22Rv1 (cell line): Measurements from ENCODE around the gene CACNA1C.

Source experiments
- ZFX ChIP-seq: fragments of 450-650 bp; IDR thresholded peaks from 2 replicates; pipeline ENCODE4 v1.6.1; 2017; ENCODE audit warnings: antibody characterized with exemption, borderline replicate concordance
- TF ChIP-seq, protein P1 (sequence below): fragments of 450-650 bp; IDR thresholded peaks from 2 replicates; pipeline ENCODE4 v1.5.1; 2017; ENCODE audit warnings: mild to moderate bottlenecking

DNA sequence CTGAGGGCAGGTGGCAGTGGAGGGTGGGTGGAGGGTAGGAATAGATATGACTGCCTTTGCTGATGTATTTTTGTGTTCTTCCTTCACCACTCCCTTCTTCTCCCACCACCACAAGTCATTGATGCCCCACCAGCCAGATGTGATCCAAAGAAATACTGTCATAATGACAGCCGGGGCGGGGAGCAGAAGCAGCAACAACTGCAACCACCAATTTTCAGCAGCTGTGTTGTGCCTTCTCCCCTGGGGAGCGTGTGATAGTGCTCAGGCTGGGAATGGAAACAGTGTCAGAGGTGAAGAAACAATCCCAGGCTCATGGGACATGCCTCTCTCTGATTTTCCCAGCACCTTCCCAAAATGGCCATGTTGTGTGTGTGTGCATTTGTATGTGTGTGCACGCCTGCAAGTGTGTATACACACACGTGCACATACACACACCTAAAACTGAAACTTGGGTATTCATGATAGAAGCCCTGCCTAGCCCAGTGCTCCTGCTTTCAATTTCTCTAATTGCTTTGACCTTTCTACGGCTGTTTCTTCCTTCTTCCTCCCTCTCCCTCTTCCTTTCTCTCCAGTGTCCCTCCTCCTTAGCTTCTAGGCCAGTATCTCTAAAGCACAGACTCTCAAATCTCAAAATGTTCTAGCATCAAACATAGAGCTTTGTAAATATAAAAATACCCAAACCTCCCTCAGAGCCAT, 442.8 kb downstream of the CACNA1C start:
- TF ChIP-seq, protein P1, sequence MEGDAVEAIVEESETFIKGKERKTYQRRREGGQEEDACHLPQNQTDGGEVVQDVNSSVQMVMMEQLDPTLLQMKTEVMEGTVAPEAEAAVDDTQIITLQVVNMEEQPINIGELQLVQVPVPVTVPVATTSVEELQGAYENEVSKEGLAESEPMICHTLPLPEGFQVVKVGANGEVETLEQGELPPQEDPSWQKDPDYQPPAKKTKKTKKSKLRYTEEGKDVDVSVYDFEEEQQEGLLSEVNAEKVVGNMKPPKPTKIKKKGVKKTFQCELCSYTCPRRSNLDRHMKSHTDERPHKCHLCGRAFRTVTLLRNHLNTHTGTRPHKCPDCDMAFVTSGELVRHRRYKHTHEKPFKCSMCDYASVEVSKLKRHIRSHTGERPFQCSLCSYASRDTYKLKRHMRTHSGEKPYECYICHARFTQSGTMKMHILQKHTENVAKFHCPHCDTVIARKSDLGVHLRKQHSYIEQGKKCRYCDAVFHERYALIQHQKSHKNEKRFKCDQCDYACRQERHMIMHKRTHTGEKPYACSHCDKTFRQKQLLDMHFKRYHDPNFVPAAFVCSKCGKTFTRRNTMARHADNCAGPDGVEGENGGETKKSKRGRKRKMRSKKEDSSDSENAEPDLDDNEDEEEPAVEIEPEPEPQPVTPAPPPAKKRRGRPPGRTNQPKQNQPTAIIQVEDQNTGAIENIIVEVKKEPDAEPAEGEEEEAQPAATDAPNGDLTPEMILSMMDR = no peak
- no peak for TF ChIP-seq ZFX
